HepG2 (cell line): Measurements from ENCODE around the gene PLCZ1. TPM values are rescaled to one million over a fixed set of nuclear protein-coding genes. Genes with fewer than 3 reads are reported as not detected.

Experiments used
- AKNA ChIP-seq: sonication (generic); formaldehyde crosslinking; IDR thresholded peaks from 2 replicates; pipeline ENCODE4 v1.4.0; 2020; ENCODE audit warnings: missing genetic modification reagents, borderline replicate concordance
- ARID4A ChIP-seq: sonication (generic); formaldehyde crosslinking; IDR thresholded peaks from 2 replicates; pipeline ENCODE4 v1.5.0; 2020; ENCODE audit warnings: mild to moderate bottlenecking, missing genetic modification reagents, borderline replicate concordance
- MLLT10 ChIP-seq: sonication (generic); formaldehyde crosslinking; IDR thresholded peaks from 2 replicates; pipeline ENCODE4 v1.4.0; 2020; ENCODE audit warnings: missing genetic modification reagents
- NFYC ChIP-seq: IDR thresholded peaks from 2 replicates; pipeline ENCODE4 v1.6.1; 2016; ENCODE audit warnings: missing genetic modification reagents, missing compliant biosample characterization
- polyA plus RNA-seq, 8 experiments: library from polyadenylated mRNA; depleted of rRNA in 3 of 8; stranded (reverse) in 7 of 8; unstranded in 1 of 8; fragments of >200 nt; fragmentation: Illumina TruSeq in 4 of 8; extraction: Trizol in 4 of 8; gene quantifications; 2 replicates each; pipeline versions ENCODE4 v1.2.1 to v1.2.3, GENCODE V29; 2011 to 2016; ENCODE audit warnings: low read depth in 4 of 8, missing spikeins in 1 of 8, mixed read lengths in 1 of 8; ENCODE audit not compliant: insufficient read depth in 1 of 8
- total RNA-seq, 5 experiments: library from RNA; depleted of rRNA; stranded (reverse); fragments of >200 nt; fragmentation: Illumina TruSeq; extraction: Trizol; gene quantifications; 2 replicates each; pipeline ENCODE4 v1.2.3, GENCODE V29; 2016; ENCODE audit warnings: low read depth in 1 of 5

The PLCZ1 gene
- total and polyA plus RNA-seq, 2 of the 13 experiments (the other 11 are each of a cell fraction or from before 2014, with no cell fraction given) = not detected

GRCh38 chr12:18731156-18731555, 6.7 kb downstream of the PLCZ1 start (continued):
- no peak for TF ChIP-seq AKNA (CRISPR knock-in tag)
- TF ChIP-seq ARID4A (CRISPR knock-in tag) = no peak
- TF ChIP-seq NFYC (CRISPR knock-in tag) = no peak
- no peak for TF ChIP-seq MLLT10
